ENCODE measurements around the gene PIK3CA. TPM values are rescaled to one million over a fixed set of nuclear protein-coding genes. Genes with fewer than 3 reads are reported as not detected.

PIK3CA gene
- total and polyA plus RNA-seq, 10 of the 15 experiments (the other 5 are each of a cell fraction or from before 2014, with no cell fraction given): 3.0 to 18.6 (median 9.0) TPM

DNA sequence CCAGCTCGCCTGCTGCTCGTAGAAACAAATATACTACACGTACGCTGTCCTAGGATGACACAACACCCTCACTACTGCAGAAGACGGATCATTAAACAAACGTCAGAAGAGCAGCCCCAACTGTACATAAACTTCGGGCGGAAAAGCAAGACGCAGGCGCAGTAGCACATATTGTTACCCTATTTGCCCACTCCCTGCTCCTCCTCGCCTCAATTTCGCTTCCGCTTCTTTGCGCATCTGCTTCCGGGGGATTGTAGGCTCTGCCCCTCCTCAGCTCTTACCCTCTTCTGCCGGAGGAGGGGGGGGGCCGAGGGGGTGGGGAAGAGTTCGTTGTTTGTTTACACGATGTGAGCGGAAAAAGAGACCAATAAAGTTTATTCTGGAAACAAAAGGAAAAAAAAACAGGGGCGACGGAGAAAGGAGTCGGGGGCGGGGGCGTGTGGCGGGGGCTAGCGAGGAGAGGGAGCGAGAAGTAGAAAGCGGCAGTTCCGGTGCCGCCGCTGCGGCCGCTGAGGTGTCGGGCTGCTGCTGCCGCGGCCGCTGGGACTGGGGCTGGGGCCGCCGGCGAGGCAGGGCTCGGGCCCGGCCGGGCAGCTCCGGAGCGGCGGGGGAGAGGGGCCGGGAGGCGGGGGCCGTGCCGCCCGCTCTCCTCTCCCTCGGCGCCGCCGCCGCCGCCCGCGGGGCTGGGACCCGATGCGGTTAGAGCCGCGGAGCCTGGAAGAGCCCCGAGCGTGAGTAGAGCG, at the start of gene PIK3CA (continued):
- TF ChIP-seq NRF1 (conservative IDR thresholded peaks at IDR 0.05; ENCODE audit: low read depth, low read length): peak; percentile 35; the same call in 1 of the 2 replicates

GRCh38 chr3:179098388-179099077, 49.6 kb upstream of the PIK3CA start:
- RAD21 ChIA-PET (ENCODE audit: unreplicated experiment): interaction anchor here (0.6 to 1.0 kb wide), 3 partner anchors 52 to 463 kb away, joined by 3 read pairs; no protein-coding TSS in a partner anchor
- POLR2A ChIA-PET: no interaction called here
- SMC1A ChIA-PET (ENCODE audit: uncharacterized antibody, unreplicated experiment): interaction anchor here (1.0 to 3.4 kb wide), 9 partner anchors 15 to 222 kb away, joined by 3 to 20 read pairs (median 8); no protein-coding TSS in a partner anchor

More at GRCh38 chr3:179098388-179099077, 49.6 kb upstream of the PIK3CA start:
- ATAC-seq (peak; percentile 21; the same call in 2 of the 3 replicates), DNase-seq (ENCODE audit: low read depth, low spot score) (no peak), FAIRE-seq (peak; percentile 49)
- no TSS peak for BruUV-seq (replicated peaks)
- no peak overlapping the region for H3K9ac ChIP-seq (ENCODE audit: control insufficient read depth, insufficient read depth, low read length)
- H4K20me1 ChIP-seq (ENCODE audit: control insufficient read depth, insufficient read depth): no peaks in the 10 kb centered on the region
- no peaks in the 10 kb centered on the region for H3K27me3 ChIP-seq (replicated peaks in 1 of 2; ENCODE audit: control insufficient read depth in 2 of 2, insufficient read depth in 2 of 2, low read length in 1 of 2)
- H3K4me1 ChIP-seq (ENCODE audit: control insufficient read depth, insufficient read depth, low read length): no peaks in the 10 kb centered on the region
- H2AFZ ChIP-seq (ENCODE audit: control insufficient read depth, low read depth, low read length): no peak overlapping the region
- H3K36me3 ChIP-seq (ENCODE audit: control insufficient read depth in 2 of 2, insufficient read depth in 2 of 2, low read length in 1 of 2): no peaks in the 10 kb centered on the region
- intact Hi-C loops (cut with micrococcal nuclease; ENCODE audit: unreplicated experiment): no loop called here
- no peaks in the 10 kb centered on the region for H3K79me2 ChIP-seq (ENCODE audit: control insufficient read depth, insufficient read depth, low read length)
- H3K27ac ChIP-seq (ENCODE audit: control insufficient read depth, insufficient read depth): no peak overlapping the region
- in situ Hi-C loops (cut with MboI): no loop called here
- no peak overlapping the region for H3K4me2 ChIP-seq (ENCODE audit: control insufficient read depth, insufficient read depth)
- no peak overlapping the region for H3K4me3 ChIP-seq
- H3K9me3 ChIP-seq (replicated peaks; ENCODE audit: control insufficient read depth, insufficient read depth, low read length): no peaks in the 10 kb centered on the region
- CTCF ChIA-PET: interaction anchor here (0.6 to 6.4 kb wide), 14 partner anchors 15 to 223 kb away, joined by 3 to 44 read pairs (median 4); no protein-coding TSS in a partner anchor
- TF ChIP-seq RAD21 (IDR thresholded peaks at IDR 0.05; ENCODE audit: insufficient read depth, low read depth, low read length) (peak; percentile 6; the same call in 1 of the 2 replicates), IKZF2 (IDR thresholded peaks at IDR 0.05) (no peak)
- 67% methylated on average over 7 of the region's 7 CpGs for WGBS (ENCODE audit: insufficient coverage, insufficient replicate concordance, low lambda C conversion rate, missing lambda C conversion rate)

All from GM12878 (cell line).